Stimulated activated CD8-positive, alpha-beta memory T cell treated with anti-CD3 and anti-CD28 coated beads, Interleukin-7, amount 100 ng/mL, for 24 hours (primary cell): ENCODE results near the gene DEFB128.

Experiments used
- DNase-seq: peaks from one replicate; pipeline ENCODE4 v3.0.0-alpha.2; 2020; ENCODE audit warnings: low read depth

The DEFB128 gene

GRCh38 chr20:152131-152530, 37.4 kb downstream of the DEFB128 start:
- DNase-seq: no peak

GRCh38 chr20:145877-146276, 43.6 kb downstream of the DEFB128 start:
- DNase-seq: no peak

- no peak for DNase-seq
These were observed 47.2 kb downstream of the DEFB128 start, which contains the start of gene DEFB126 for GRCh38 chr20:142290-142689. TSS of gene DEFB126 (plus strand) at chr20:142590. CDS start at chr20:142629, 39 bp downstream.
